Fibroblast of lung (primary cell): ENCODE data around the gene SH2D4B. TPM values are rescaled to one million over a fixed set of nuclear protein-coding genes. Genes with fewer than 3 reads are reported as not detected.

Source experiments
- DNase-seq, 2 donors: peaks; one replicate each; pipeline versions ENCODE4 v3.0.0 to v3.0.0-alpha.2; 2010; ENCODE audit warnings: low read depth in 2 of 2
- H2AFZ ChIP-seq: 2 replicates; pipeline ENCODE4 v1.5.1; 2012; ENCODE audit warnings: low read length, control low read depth, inconsistent platforms
- H3K27ac ChIP-seq: 2 replicates; pipeline ENCODE4 v1.5.1; 2011; ENCODE audit warnings: low read length, control low read depth; ENCODE audit not compliant: insufficient read depth
- H3K27me3 ChIP-seq: 2 replicates; pipeline ENCODE4 v1.5.1; 2011; ENCODE audit warnings: mild to moderate bottlenecking, low read length; ENCODE audit not compliant: control insufficient read depth, insufficient read depth
- H3K36me3 ChIP-seq: 2 replicates; pipeline ENCODE4 v1.5.1; 2011; ENCODE audit warnings: low read length; ENCODE audit not compliant: control insufficient read depth, insufficient read depth
- H3K4me1 ChIP-seq: 2 replicates; pipeline ENCODE4 v1.5.1; 2011; ENCODE audit warnings: low read length; ENCODE audit not compliant: control insufficient read depth, insufficient read depth; ENCODE audit errors: extremely low read depth
- H3K4me2 ChIP-seq: 2 replicates; pipeline ENCODE4 v1.5.1; 2011; ENCODE audit warnings: low read length, control low read depth; ENCODE audit not compliant: insufficient read depth; ENCODE audit errors: extremely low read depth
- H3K4me3 ChIP-seq, 4 experiments: fragments of 200-600 bp in 1 of 4; sonication (generic) in 1 of 4; replicated peaks in 1 of 4; 2 replicates each; pipeline ENCODE4 v1.5.1; 2011 to 2016; ENCODE audit warnings: low read length in 4 of 4, low read depth in 3 of 4, mild to moderate bottlenecking in 3 of 4, control low read depth in 2 of 4, inconsistent platforms in 1 of 4, mixed read lengths in 1 of 4; ENCODE audit not compliant: insufficient read depth in 1 of 4; ENCODE audit errors: control extremely low read depth in 1 of 4
- H3K79me2 ChIP-seq: 2 replicates; pipeline ENCODE4 v1.5.1; 2012; ENCODE audit warnings: mild to moderate bottlenecking, low read length, inconsistent platforms; ENCODE audit not compliant: control insufficient read depth, insufficient read depth
- H3K9ac ChIP-seq: 2 replicates; pipeline ENCODE4 v1.5.1; 2011; ENCODE audit warnings: mild to moderate bottlenecking, low read length, control low read depth; ENCODE audit not compliant: insufficient read depth
- H3K9me3 ChIP-seq: 2 replicates; pipeline ENCODE4 v1.5.1; 2012; ENCODE audit warnings: low read depth, low read length; ENCODE audit not compliant: control insufficient read depth, insufficient read depth
- H4K20me1 ChIP-seq: 2 replicates; pipeline ENCODE4 v1.5.1; 2011; ENCODE audit warnings: low read length; ENCODE audit not compliant: control insufficient read depth, insufficient read depth; ENCODE audit errors: extremely low read depth
- CTCF ChIP-seq, 2 donors: IDR thresholded peaks in 1 of 2; conservative IDR thresholded peaks in 1 of 2; 1 replicate in 1 of 2; 2 replicates in 1 of 2; pipeline ENCODE4 v1.5.1; 2011 to 2012; ENCODE audit warnings: low read length in 2 of 2, control low read depth in 1 of 2, inconsistent platforms in 1 of 2, low read depth in 1 of 2, mild to moderate bottlenecking in 1 of 2
- EZH2 ChIP-seq: IDR thresholded peaks from 2 replicates; pipeline ENCODE4 v1.5.1; 2012; ENCODE audit warnings: low read length, control low read depth, mild to moderate bottlenecking; ENCODE audit errors: missing control alignments
- polyA plus RNA-seq, 2 donors: library from polyadenylated mRNA; depleted of rRNA in 1 of 2; stranded (reverse) in 1 of 2; unstranded in 1 of 2; fragments of >200 nt; gene quantifications; 2 replicates each; pipeline ENCODE4 v1.2.1, GENCODE V29; 2011 to 2012; ENCODE audit warnings: missing spikeins in 1 of 2
- total RNA-seq: library from RNA; depleted of rRNA; stranded (reverse); fragments of >200 nt; gene quantifications from 2 replicates; pipeline ENCODE4 v1.2.1, GENCODE V29; 2014

SH2D4B gene
- total and polyA plus RNA-seq, 2 donors (not counting 1 experiment from before 2014, with no cell fraction given) = not detected

DNA sequence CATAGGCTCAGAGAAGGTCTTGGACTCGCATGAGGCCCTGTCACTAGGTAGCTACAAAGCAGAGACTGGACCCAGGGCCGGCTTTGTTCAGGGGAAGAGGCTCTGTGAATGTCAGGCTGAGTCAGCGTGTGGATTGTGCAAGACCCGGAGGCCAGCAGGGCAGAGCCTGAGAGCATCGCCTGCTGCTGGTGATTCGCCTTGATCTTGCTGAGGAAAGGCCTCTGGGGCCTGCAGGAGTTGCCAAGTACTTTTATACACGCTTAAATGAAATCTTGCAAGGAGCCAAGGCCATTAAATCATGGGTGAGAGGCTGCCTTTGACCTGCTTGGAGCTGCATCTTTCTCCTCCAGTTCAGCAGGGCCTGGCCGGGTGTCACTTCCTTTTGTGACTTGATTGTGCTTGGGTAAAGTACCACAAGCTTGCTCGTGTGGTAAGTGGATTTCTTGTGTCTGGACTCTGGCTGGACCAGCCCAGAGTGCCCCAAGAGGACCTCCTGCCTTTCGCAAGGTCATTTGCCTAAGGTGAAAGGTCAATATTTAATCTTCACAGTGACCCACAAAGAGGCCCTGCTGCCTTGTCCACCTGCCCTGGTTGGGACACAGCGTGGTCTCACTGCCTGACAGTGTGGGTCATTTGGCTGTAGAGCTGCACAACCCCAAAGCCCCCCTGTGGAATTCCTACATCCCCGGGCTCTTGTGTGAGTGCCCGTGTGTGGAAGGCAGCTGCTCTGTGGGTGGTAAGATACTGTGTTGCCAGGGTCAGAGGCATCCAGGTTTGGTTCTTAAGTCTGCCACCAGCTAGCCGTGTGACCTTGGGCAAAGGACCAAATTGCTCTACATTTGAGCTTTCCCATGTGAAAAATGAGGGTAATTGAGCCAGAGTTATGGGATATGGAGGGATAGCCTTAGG lies 38.6 kb upstream of the SH2D4B start:
- Histone ChIP-seq H3K4me3 (no peak overlapping the region), H4K20me1 (no peaks in the 10 kb centered on the region), H3K79me2 (peaks cover 5% of the 10 kb centered on the region), H3K27ac (peak overlapping the region; percentile 67), H3K27me3 (no peaks in the 10 kb centered on the region), H3K9me3 (no peaks in the 10 kb centered on the region), H3K36me3 (no peaks in the 10 kb centered on the region), H3K4me2 (peak overlapping the region; percentile 56), H2AFZ (no peak overlapping the region), H3K4me1 (peaks cover 31% of the 10 kb centered on the region), H3K9ac (no peak overlapping the region)
- no peak for TF ChIP-seq EZH2
- no peak for TF ChIP-seq CTCF (conservative IDR thresholded peaks at IDR 0.05 in 1 of 2, IDR thresholded peaks at IDR 0.05 in 1 of 2; ENCODE audit: low read depth in 1 of 2, low read length in 2 of 2)
- peak; percentile 97 to 99 for DNase-seq

- H3K4me3 ChIP-seq = no peak overlapping the region
- TF ChIP-seq EZH2 = no peak
- peaks cover 4% of the 10 kb centered on the region for H3K79me2 ChIP-seq
- H4K20me1 ChIP-seq = no peaks in the 10 kb centered on the region
- no peaks in the 10 kb centered on the region for H3K36me3 ChIP-seq
- H3K27ac ChIP-seq = no peak overlapping the region
- H3K9me3 ChIP-seq = no peaks in the 10 kb centered on the region
- peaks cover 31% of the 10 kb centered on the region for H3K4me1 ChIP-seq
- no peak for DNase-seq
- no peak overlapping the region for H3K4me2 ChIP-seq
- H3K9ac ChIP-seq = no peak overlapping the region
- H3K27me3 ChIP-seq = no peaks in the 10 kb centered on the region
- no peak overlapping the region for H2AFZ ChIP-seq
Observed at GRCh38 chr10:80500572-80501380, 36.9 kb upstream of the SH2D4B start.

DNA sequence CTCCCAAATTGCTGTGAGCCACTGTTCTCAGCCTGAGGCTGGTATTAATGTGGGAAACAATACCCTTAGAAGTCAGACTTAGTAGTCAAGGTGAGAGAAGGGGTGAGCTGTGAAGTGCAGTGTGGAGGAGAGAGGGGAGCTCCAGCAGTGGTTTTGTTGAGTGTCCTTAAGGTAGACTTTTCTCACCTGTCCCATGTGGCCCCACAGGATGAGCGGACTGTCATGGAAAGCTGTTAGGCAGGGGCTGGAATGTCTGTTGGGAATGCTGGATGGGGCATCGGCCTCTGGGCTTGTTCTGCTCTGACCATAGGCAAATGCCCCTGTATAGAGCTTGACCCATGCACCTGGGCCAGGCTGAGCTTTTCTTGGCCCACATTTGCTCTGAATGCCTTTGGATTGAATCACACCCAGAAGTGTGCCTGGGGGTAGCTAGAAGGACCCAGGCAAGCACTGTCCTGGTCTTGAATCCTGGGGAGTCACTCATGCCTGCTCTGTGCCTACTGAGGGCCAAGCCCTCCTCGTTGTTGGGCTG lies 36.3 kb upstream of the SH2D4B start:
- no peak overlapping the region for H2AFZ ChIP-seq
- H3K4me2 ChIP-seq = no peak overlapping the region
- H3K79me2 ChIP-seq = peaks cover 4% of the 10 kb centered on the region
- H4K20me1 ChIP-seq = no peaks in the 10 kb centered on the region
- no peaks in the 10 kb centered on the region for H3K36me3 ChIP-seq
- no peak overlapping the region for H3K27ac ChIP-seq
- H3K4me1 ChIP-seq = peaks cover 31% of the 10 kb centered on the region
- no peak overlapping the region for H3K9ac ChIP-seq
- no peaks in the 10 kb centered on the region for H3K27me3 ChIP-seq
- peak in 1 of 2 donors; percentile 47 for DNase-seq
- no peak overlapping the region for H3K4me3 ChIP-seq
- TF ChIP-seq EZH2 (no peak), CTCF (conservative IDR thresholded peaks at IDR 0.05 in 1 of 2, IDR thresholded peaks at IDR 0.05 in 1 of 2; ENCODE audit: low read depth in 1 of 2, low read length in 2 of 2) (no peak)
- H3K9me3 ChIP-seq = no peaks in the 10 kb centered on the region
